Gastroesophageal sphincter (tissue), 3 donors: ENCODE measurements around the gene LHFPL3.

Experiments used
- CTCF ChIP-seq, 4 experiments: fragments of 200-600 bp in 2 of 4; fragments of 450-650 bp in 2 of 4; sonication (generic) in 1 of 4; IDR thresholded peaks; one replicate each; pipeline ENCODE4 v1.5.1; 2017 to 2019; ENCODE audit warnings: antibody characterized with exemption in 4 of 4, mild to moderate bottlenecking in 2 of 4, moderate library complexity in 2 of 4
- EP300 ChIP-seq: sonication (generic); formaldehyde crosslinking; IDR thresholded peaks from one replicate; pipeline ENCODE4 v1.6.1; 2017; ENCODE audit warnings: antibody characterized with exemption, mild to moderate bottlenecking
- POLR2A ChIP-seq, 2 donors: fragments of 450-650 bp; IDR thresholded peaks; one replicate each; pipeline ENCODE4 v1.6.1; 2017; ENCODE audit warnings: antibody characterized with exemption in 2 of 2, mild to moderate bottlenecking in 2 of 2, moderate library complexity in 1 of 2
- POLR2AphosphoS5 ChIP-seq: sonication (generic); formaldehyde crosslinking; IDR thresholded peaks from one replicate; pipeline ENCODE4 v1.6.1; 2017; ENCODE audit warnings: antibody characterized with exemption

GRCh38 chr7:104940023-104940710, 611.8 kb downstream of the LHFPL3 start:
- TF ChIP-seq CTCF (IDR thresholded peaks at IDR 0.05), result no peak
- no peak for TF ChIP-seq POLR2A (IDR thresholded peaks at IDR 0.05)
- no peak for TF ChIP-seq POLR2AphosphoS5
- TF ChIP-seq EP300, result no peak
